Heart right ventricle (tissue), 16 donors: Measurements from ENCODE around the gene HACL1. TPM values are rescaled to one million over a fixed set of nuclear protein-coding genes. Genes with fewer than 3 reads are reported as not detected.

Source experiments
- ATAC-seq, 8 donors: fragments of 200-7000 bp; cut with Tn5 transposase; one replicate each; pipeline ENCODE4 v1.9.1; 2020; ENCODE audit warnings: mild to moderate bottlenecking in 8 of 8, moderate library complexity in 8 of 8, moderate number of reproducible peaks in 1 of 8
- DNase-seq, 2 donors: peaks; one replicate each; pipeline ENCODE4 v3.0.0-alpha.2; 2020
- H3K27ac ChIP-seq, 10 donors: fragments of 200-600 bp; sonication (generic) in 2 of 10; one replicate each; pipeline versions ENCODE4 v1.5.0 to v1.8.0; 2020 to 2022; ENCODE audit warnings: mild to moderate bottlenecking in 3 of 10
- H3K27me3 ChIP-seq, 7 donors: fragments of 200-600 bp; one replicate each; pipeline ENCODE4 v1.8.0; 2021 to 2022; ENCODE audit warnings: mild to moderate bottlenecking in 2 of 7
- H3K36me3 ChIP-seq, 9 donors: fragments of 200-600 bp; sonication (generic) in 1 of 9; one replicate each; pipeline versions ENCODE4 v1.5.0 to v1.8.0; 2020 to 2022; ENCODE audit warnings: mild to moderate bottlenecking in 2 of 9
- H3K4me1 ChIP-seq, 9 donors: fragments of 200-600 bp; sonication (generic) in 1 of 9; one replicate each; pipeline versions ENCODE4 v1.5.0 to v1.8.0; 2020 to 2022; ENCODE audit warnings: mild to moderate bottlenecking in 4 of 9
- H3K4me3 ChIP-seq, 10 donors: fragments of 200-600 bp; sonication (generic) in 2 of 10; one replicate each; pipeline versions ENCODE4 v1.5.0 to v1.8.0; 2020 to 2022; ENCODE audit warnings: mild to moderate bottlenecking in 7 of 10, moderate library complexity in 2 of 10
- H3K9me3 ChIP-seq, 11 donors: fragments of 200-600 bp in 10 of 11; sonication (generic) in 2 of 11; one replicate each; pipeline versions ENCODE4 v1.5.0 to v1.8.0; 2013 to 2022; ENCODE audit warnings: mild to moderate bottlenecking in 2 of 11, control low read depth in 1 of 11, moderate library complexity in 1 of 11
- CTCF ChIP-seq, 9 donors: fragments of 200-600 bp; sonication (generic) in 2 of 9; IDR thresholded peaks; one replicate each; pipeline versions ENCODE4 v1.5.0 to v1.8.0; 2021 to 2022; ENCODE audit warnings: antibody characterized with exemption in 9 of 9, mild to moderate bottlenecking in 5 of 9, moderate library complexity in 1 of 9
- WGBS, 2 donors: extraction: QIAGEN DNeasy Blood & Tissue Kit; methylation state at CpG; one replicate each; pipeline ENCODE4 v1.1.7; 2013; ENCODE audit warnings: inconsistent platforms in 1 of 2; 5-methylcytosine and 5-hydroxymethylcytosine counted together
- intact Hi-C, 10 donors: fragments of 100-400 bp; cut with DNase I; formaldehyde crosslinking; loops; one replicate each; pipeline versions ENCODE4 v1.11.1 to v1.14.2; 2022
- polyA plus RNA-seq, 2 donors: library from polyadenylated mRNA; stranded (reverse); fragments of 200-250 nt; gene quantifications; one replicate each; pipeline ENCODE4 v1.2.3, GENCODE V29; 2013
- total RNA-seq, 10 donors: library from RNA; stranded (reverse); fragmentation: NEBNext Ultra II Directional in 3 of 10; extraction: Animal tissue kit (Norgen Biotek cat#: 25700) in 3 of 10; gene quantifications; one replicate each; pipeline versions ENCODE4 v1.2.1 to v1.2.4, GENCODE V29; 2021 to 2023
- donor health status: Arrhythmogenic right ventricular cardiomyopathy.
- donor health status: ischemic (EF 13 %, LVEDD 7.1; RV severe dilation, severe dysfunction).
- donor health status: healthy with polysubstance abuse.
- donor health status: DM: no; HTN: yes; CAD: no.
- donor health status: DM: no; HTN: no; CAD: no.
- donor health status: ischemic (EF 25% LVEDD 6.9; RV normal size, moderate dysfunction).
- donor health status: ischemic (EF 25% LVEDD 5.7; RV mildly dilated, moderate dysfunction).
- donor health status: healthy.
- donor health status: DM: yes; HTN: yes; CAD: no.
- donor health status: Ischemic cardiomyopathy.
- donor health status: ischemic (EF 35%, LVEDD 5.7; RV mildly dilated, moderate dysfunction).
- donor health status: nonischemic (EF 11% LVEDD 7.7; RV severe dilation, severe dysfunction).
- donor health status: DM: yes; HTN: yes; CAD: no.
- donor health status: PGD.
- donor health status: ischemic (EF 29% LVEDD 5.4; RV normal size, mild dysfunction).
- donor health status: nonischemic (EF 23%, LVEDD 6.1; RV moderate dilation, normal function).

Gene HACL1
- total and polyA plus RNA-seq, 12 donors = 7.5 to 20.5 (median 13.5) TPM

GRCh38 chr3:15647611-15648167 lies 46.3 kb upstream of the HACL1 start:
- ATAC-seq (peak in 6 of 8 donors; percentile 29 to 72 (median 51)), DNase-seq (peak in 1 of 2 donors; percentile 32)
- Histone ChIP-seq H3K4me3 (no peak overlapping the region), H3K4me1 (peaks cover 6 to 35% (median 25%) of the 10 kb centered on the region in 9 donors), H3K36me3 (peaks cover 0 to 18% (median 0%) of the 10 kb centered on the region in 9 donors), H3K9me3 (no peaks in the 10 kb centered on the region), H3K27ac (peak overlapping the region in 9 of 10 donors; percentile 29 to 89 (median 75)), H3K27me3 (no peaks in the 10 kb centered on the region)
- TF ChIP-seq CTCF (IDR thresholded peaks at IDR 0.05) = no peak
- WGBS, 2 donors = 62 to 74% methylated on average over 4 of the region's 4 CpGs
- intact Hi-C loops = loop anchor here in 1 of 10 donors (10.0 kb wide), 1 partner anchor 157 kb away; no protein-coding TSS in a partner anchor

- Histone ChIP-seq H3K9me3 (no peaks in the 10 kb centered on the region), H3K27me3 (no peaks in the 10 kb centered on the region), H3K36me3 (peaks cover 0 to 25% (median 0%) of the 10 kb centered on the region in 9 donors), H3K27ac (peak overlapping the region in 9 of 10 donors; percentile 29 to 89 (median 75)), H3K4me3 (peak overlapping the region in 1 of 10 donors; percentile 0), H3K4me1 (peaks cover 6 to 35% (median 25%) of the 10 kb centered on the region in 9 donors)
- no peak for TF ChIP-seq CTCF (IDR thresholded peaks at IDR 0.05)
- intact Hi-C loops = loop anchor here in 1 of 10 donors (10.0 kb wide), 1 partner anchor 158 kb away; no protein-coding TSS in a partner anchor
- WGBS, 2 donors = 54 to 67% methylated on average over 13 of the region's 13 CpGs
- DNase-seq (peak; percentile 53 to 75), ATAC-seq (peak; percentile 75 to 92 (median 86))
Measured at GRCh38 chr3:15646851-15647511, 45.6 kb upstream of the HACL1 start.

- TF ChIP-seq CTCF (IDR thresholded peaks at IDR 0.05) = no peak
- 82 to 88% methylated on average over 18 of the region's 18 CpGs for WGBS, 2 donors
- H3K4me1 ChIP-seq = peaks cover 6 to 35% (median 25%) of the 10 kb centered on the region in 9 donors
- intact Hi-C loops = loop anchor here in 1 of 10 donors (10.0 kb wide), 1 partner anchor 159 kb away; no protein-coding TSS in a partner anchor
- DNase-seq (no peak), ATAC-seq (no peak)
- peaks cover 0 to 29% (median 0%) of the 10 kb centered on the region in 9 donors for H3K36me3 ChIP-seq
- no peak overlapping the region for H3K4me3 ChIP-seq
- no peaks in the 10 kb centered on the region for H3K9me3 ChIP-seq
- H3K27ac ChIP-seq = peak overlapping the region in 6 of 10 donors; percentile 54 to 89 (median 81)
- H3K27me3 ChIP-seq = no peaks in the 10 kb centered on the region
Measured at GRCh38 chr3:15645740-15646501, 44.6 kb upstream of the HACL1 start.

GRCh38 chr3:15645246-15645645 lies 43.9 kb upstream of the HACL1 start:
- H3K4me3 ChIP-seq = no peak overlapping the region
- DNase-seq = no peak
- H3K36me3 ChIP-seq = peaks cover 0 to 29% (median 0%) of the 10 kb centered on the region in 9 donors
- H3K4me1 ChIP-seq = peaks cover 6 to 35% (median 25%) of the 10 kb centered on the region in 9 donors
- H3K27ac ChIP-seq = peak overlapping the region in 1 of 10 donors; percentile 89
- no peaks in the 10 kb centered on the region for H3K9me3 ChIP-seq
- ATAC-seq = no peak
- TF ChIP-seq CTCF (IDR thresholded peaks at IDR 0.05) = no peak
- no peaks in the 10 kb centered on the region for H3K27me3 ChIP-seq
- 93 to 94% methylated on average over 6 of the region's 6 CpGs for WGBS, 2 donors
- intact Hi-C loops = loop anchor here in 1 of 10 donors (10.0 kb wide), 1 partner anchor 160 kb away; no protein-coding TSS in a partner anchor
